ENCODE data around the gene RAPGEF1. TPM values are rescaled to one million over a fixed set of nuclear protein-coding genes. Genes with fewer than 3 reads are reported as not detected.

RAPGEF1 gene
- total RNA-seq, 6 experiments from 2014 or later: 22.9 to 53.6 (median 30.2) TPM

GRCh38 chr9:131679261-131680020 lies 60.4 kb downstream of the RAPGEF1 start:
- WGBS (ENCODE audit: insufficient coverage, low coverage, low lambda C conversion rate, missing lambda C conversion rate): 81% methylated on average over 4 of the region's 12 CpGs
- Histone ChIP-seq H3K27me3 (no peaks in the 10 kb centered on the region), H3K36me3 (no peaks in the 10 kb centered on the region), H3K4me3 (no peak overlapping the region), H3K27ac (peak overlapping the region in 1 of 3 donors; percentile 59), H3K4me1 (peaks cover 0 to 47% (median 27%) of the 10 kb centered on the region in 4 donors), H3K9me3 (no peaks in the 10 kb centered on the region)
- TF ChIP-seq POLR2A (IDR thresholded peaks at IDR 0.05): no peak
- TF ChIP-seq, protein P1, sequence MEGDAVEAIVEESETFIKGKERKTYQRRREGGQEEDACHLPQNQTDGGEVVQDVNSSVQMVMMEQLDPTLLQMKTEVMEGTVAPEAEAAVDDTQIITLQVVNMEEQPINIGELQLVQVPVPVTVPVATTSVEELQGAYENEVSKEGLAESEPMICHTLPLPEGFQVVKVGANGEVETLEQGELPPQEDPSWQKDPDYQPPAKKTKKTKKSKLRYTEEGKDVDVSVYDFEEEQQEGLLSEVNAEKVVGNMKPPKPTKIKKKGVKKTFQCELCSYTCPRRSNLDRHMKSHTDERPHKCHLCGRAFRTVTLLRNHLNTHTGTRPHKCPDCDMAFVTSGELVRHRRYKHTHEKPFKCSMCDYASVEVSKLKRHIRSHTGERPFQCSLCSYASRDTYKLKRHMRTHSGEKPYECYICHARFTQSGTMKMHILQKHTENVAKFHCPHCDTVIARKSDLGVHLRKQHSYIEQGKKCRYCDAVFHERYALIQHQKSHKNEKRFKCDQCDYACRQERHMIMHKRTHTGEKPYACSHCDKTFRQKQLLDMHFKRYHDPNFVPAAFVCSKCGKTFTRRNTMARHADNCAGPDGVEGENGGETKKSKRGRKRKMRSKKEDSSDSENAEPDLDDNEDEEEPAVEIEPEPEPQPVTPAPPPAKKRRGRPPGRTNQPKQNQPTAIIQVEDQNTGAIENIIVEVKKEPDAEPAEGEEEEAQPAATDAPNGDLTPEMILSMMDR (IDR thresholded peaks at IDR 0.05): no peak
- no peak for ATAC-seq
- peak in 1 of 3 donors; percentile 36 for DNase-seq
- intact Hi-C loops (cut with DNase I): loop anchor here in 1 of 2 donors (10.0 kb wide), 1 partner anchor 55 kb away; no protein-coding TSS in a partner anchor

GRCh38 chr9:131678499-131679111 lies 61.3 kb downstream of the RAPGEF1 start:
- intact Hi-C loops (cut with DNase I): loop anchor here in 1 of 2 donors (10.0 kb wide), 1 partner anchor 56 kb away; no protein-coding TSS in a partner anchor
- peak overlapping the region; percentile 59 to 73 (median 71) for H3K27ac ChIP-seq

GRCh38 chr9:131677444-131678180 lies 62.3 kb downstream of the RAPGEF1 start:
- intact Hi-C loops (cut with DNase I): loop anchor here in 1 of 2 donors (10.0 kb wide), 1 partner anchor 57 kb away; no protein-coding TSS in a partner anchor
- DNase-seq (peak in 1 of 3 donors; percentile 25), ATAC-seq (peak; percentile 35 to 65 (median 48))
- H3K4me3 ChIP-seq: no peak overlapping the region
- H3K9me3 ChIP-seq: no peaks in the 10 kb centered on the region
- no peaks in the 10 kb centered on the region for H3K27me3 ChIP-seq
- peak; percentile 28 for TF ChIP-seq POLR2A (IDR thresholded peaks at IDR 0.05)
- TF ChIP-seq, protein P1 (IDR thresholded peaks at IDR 0.05): no peak
- peaks cover 0 to 47% (median 26%) of the 10 kb centered on the region in 4 donors for H3K4me1 ChIP-seq
- H3K36me3 ChIP-seq: no peaks in the 10 kb centered on the region
- H3K27ac ChIP-seq: peak overlapping the region; percentile 59 to 73 (median 71)
- WGBS (ENCODE audit: insufficient coverage, low coverage, low lambda C conversion rate, missing lambda C conversion rate): 26% methylated on average over 9 of the region's 9 CpGs

More at GRCh38 chr9:131678499-131679111, 61.3 kb downstream of the RAPGEF1 start:
- WGBS (ENCODE audit: insufficient coverage, low coverage, low lambda C conversion rate, missing lambda C conversion rate): 48% methylated on average over 5 of the region's 5 CpGs
- peaks cover 0 to 47% (median 26%) of the 10 kb centered on the region in 4 donors for H3K4me1 ChIP-seq
- no peak overlapping the region for H3K4me3 ChIP-seq
- peak; percentile 45 for TF ChIP-seq POLR2A (IDR thresholded peaks at IDR 0.05)
- TF ChIP-seq, protein P1 (IDR thresholded peaks at IDR 0.05): no peak
- DNase-seq (peak in 2 of 3 donors; percentile 45 to 70), ATAC-seq (peak; percentile 56 to 88 (median 67))
- H3K27me3 ChIP-seq: no peaks in the 10 kb centered on the region
- H3K36me3 ChIP-seq: no peaks in the 10 kb centered on the region
- H3K9me3 ChIP-seq: no peaks in the 10 kb centered on the region

DNA sequence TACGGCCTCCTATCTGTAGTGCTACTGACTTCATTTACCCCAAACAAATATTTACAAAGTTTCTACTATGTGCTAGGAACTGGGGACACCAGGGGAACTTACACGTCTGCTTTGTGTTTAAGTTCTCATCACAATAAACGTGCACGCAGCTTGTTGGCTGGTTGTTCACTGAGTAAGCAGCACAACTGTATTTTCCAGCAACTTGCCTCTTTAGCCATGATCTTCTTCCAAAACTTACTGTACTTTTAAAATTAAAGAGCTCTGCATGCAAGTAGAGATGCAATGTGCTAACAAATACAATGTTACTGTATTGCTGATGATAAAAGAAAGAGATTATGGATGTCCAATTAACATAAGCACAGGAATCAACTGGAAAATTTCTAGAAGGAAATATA lies 62.8 kb downstream of the RAPGEF1 start:
- Histone ChIP-seq H3K36me3 (no peaks in the 10 kb centered on the region), H3K4me3 (no peak overlapping the region), H3K27me3 (no peaks in the 10 kb centered on the region), H3K27ac (peak overlapping the region; percentile 48 to 73 (median 59)), H3K9me3 (no peaks in the 10 kb centered on the region), H3K4me1 (peaks cover 0 to 47% (median 26%) of the 10 kb centered on the region in 4 donors)
- TF ChIP-seq, protein P1 (IDR thresholded peaks at IDR 0.05): no peak
- no peak for TF ChIP-seq POLR2A (IDR thresholded peaks at IDR 0.05)
- no peak for DNase-seq
- intact Hi-C loops (cut with DNase I): loop anchor here in 1 of 2 donors (10.0 kb wide), 1 partner anchor 58 kb away; no protein-coding TSS in a partner anchor
- WGBS (ENCODE audit: insufficient coverage, low coverage, low lambda C conversion rate, missing lambda C conversion rate): 36% methylated on average over 4 of the region's 4 CpGs
- no peak for ATAC-seq
